KMS-11 (cell line): ENCODE data around the gene SACM1L.

Source experiments
- H2AFZ ChIP-seq: fragments of 200-600 bp; sonication (generic); 2 replicates; pipeline ENCODE4 v1.6.1; 2016; ENCODE audit warnings: antibody characterized with exemption, mixed run types, low read depth
- H3K27ac ChIP-seq: fragments of 200-600 bp; sonication (generic); 2 replicates; pipeline ENCODE4 v1.6.1; 2016; ENCODE audit warnings: mild to moderate bottlenecking, mixed run types
- H3K27me3 ChIP-seq: fragments of 200-600 bp; sonication (generic); 2 replicates; pipeline ENCODE4 v1.6.1; 2017; ENCODE audit warnings: mild to moderate bottlenecking, low read depth, mixed run types, moderate library complexity; ENCODE audit not compliant: insufficient read depth
- H3K36me3 ChIP-seq: fragments of 200-600 bp; sonication (generic); 2 replicates; pipeline ENCODE4 v1.6.1; 2017; ENCODE audit warnings: mild to moderate bottlenecking, mixed run types; ENCODE audit not compliant: insufficient read depth
- H3K4me1 ChIP-seq: fragments of 200-600 bp; sonication (generic); 2 replicates; pipeline ENCODE4 v1.6.1; 2016; ENCODE audit warnings: mild to moderate bottlenecking, low read depth, mixed run types; ENCODE audit not compliant: poor library complexity, severe bottlenecking
- H3K4me2 ChIP-seq: fragments of 200-600 bp; sonication (generic); 2 replicates; pipeline ENCODE4 v1.7.0; 2016; ENCODE audit warnings: mild to moderate bottlenecking, mixed run types
- H3K4me3 ChIP-seq: fragments of 200-600 bp; sonication (generic); IDR thresholded peaks from 2 replicates; pipeline ENCODE4 v1.6.1; 2017; ENCODE audit warnings: low read depth, low read length, mixed read lengths; ENCODE audit not compliant: insufficient read depth
- H3K79me2 ChIP-seq: fragments of 200-600 bp; sonication (generic); 2 replicates; pipeline ENCODE4 v1.6.1; 2016; ENCODE audit warnings: low read depth, mixed run types; ENCODE audit not compliant: insufficient read depth
- H3K9ac ChIP-seq: fragments of 200-600 bp; sonication (generic); 2 replicates; pipeline ENCODE4 v1.6.1; 2016; ENCODE audit warnings: mild to moderate bottlenecking, mixed run types
- H4K20me1 ChIP-seq: fragments of 200-600 bp; sonication (generic); 2 replicates; pipeline ENCODE4 v1.6.1; 2016; ENCODE audit warnings: mild to moderate bottlenecking, mixed run types; ENCODE audit not compliant: insufficient read depth
- TF ChIP-seq, protein P1 (sequence below): fragments of 200-600 bp; sonication (generic); conservative IDR thresholded peaks from 2 replicates; pipeline ENCODE4 v1.6.1; 2017; ENCODE audit warnings: low read depth, mild to moderate bottlenecking, antibody characterized with exemption, low read length, moderate library complexity, mixed read lengths

Gene SACM1L

DNA sequence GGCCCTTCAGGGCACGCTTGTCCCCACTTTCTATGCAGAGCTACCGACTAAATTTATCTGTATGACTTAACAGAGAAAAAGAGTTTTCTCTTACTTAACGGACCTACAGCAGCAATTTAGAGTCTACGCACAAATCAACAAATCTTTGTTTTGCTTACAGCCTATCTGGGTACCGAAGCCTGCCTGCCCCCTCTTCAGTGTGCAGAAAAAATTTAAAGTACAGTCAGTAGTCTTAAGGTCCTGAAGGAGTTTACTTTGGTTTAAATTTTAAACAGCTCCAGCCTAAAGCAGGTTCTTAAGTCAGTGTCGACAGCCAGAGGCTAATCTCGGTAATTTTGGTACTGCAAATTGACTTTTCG, 570 bp downstream of the SACM1L start:
- H2AFZ ChIP-seq: peak overlapping the region; percentile 34; the same call in 1 of the 2 replicates
- H3K27ac ChIP-seq: peak overlapping the region; percentile 63
- H3K4me1 ChIP-seq: peaks cover 44% of the 10 kb centered on the region
- H3K4me2 ChIP-seq: peak overlapping the region; percentile 96
- no peaks in the 10 kb centered on the region for H3K36me3 ChIP-seq
- no peaks in the 10 kb centered on the region for H3K27me3 ChIP-seq
- H4K20me1 ChIP-seq: no peaks in the 10 kb centered on the region
- H3K4me3 ChIP-seq: peak overlapping the region; percentile 58
- H3K9ac ChIP-seq: peak overlapping the region; percentile 53; the same call in 1 of the 2 replicates
- H3K79me2 ChIP-seq: peaks cover 52% of the 10 kb centered on the region; the same call in 1 of the 2 replicates
- TF ChIP-seq, protein P1, sequence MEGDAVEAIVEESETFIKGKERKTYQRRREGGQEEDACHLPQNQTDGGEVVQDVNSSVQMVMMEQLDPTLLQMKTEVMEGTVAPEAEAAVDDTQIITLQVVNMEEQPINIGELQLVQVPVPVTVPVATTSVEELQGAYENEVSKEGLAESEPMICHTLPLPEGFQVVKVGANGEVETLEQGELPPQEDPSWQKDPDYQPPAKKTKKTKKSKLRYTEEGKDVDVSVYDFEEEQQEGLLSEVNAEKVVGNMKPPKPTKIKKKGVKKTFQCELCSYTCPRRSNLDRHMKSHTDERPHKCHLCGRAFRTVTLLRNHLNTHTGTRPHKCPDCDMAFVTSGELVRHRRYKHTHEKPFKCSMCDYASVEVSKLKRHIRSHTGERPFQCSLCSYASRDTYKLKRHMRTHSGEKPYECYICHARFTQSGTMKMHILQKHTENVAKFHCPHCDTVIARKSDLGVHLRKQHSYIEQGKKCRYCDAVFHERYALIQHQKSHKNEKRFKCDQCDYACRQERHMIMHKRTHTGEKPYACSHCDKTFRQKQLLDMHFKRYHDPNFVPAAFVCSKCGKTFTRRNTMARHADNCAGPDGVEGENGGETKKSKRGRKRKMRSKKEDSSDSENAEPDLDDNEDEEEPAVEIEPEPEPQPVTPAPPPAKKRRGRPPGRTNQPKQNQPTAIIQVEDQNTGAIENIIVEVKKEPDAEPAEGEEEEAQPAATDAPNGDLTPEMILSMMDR: no peak

DNA sequence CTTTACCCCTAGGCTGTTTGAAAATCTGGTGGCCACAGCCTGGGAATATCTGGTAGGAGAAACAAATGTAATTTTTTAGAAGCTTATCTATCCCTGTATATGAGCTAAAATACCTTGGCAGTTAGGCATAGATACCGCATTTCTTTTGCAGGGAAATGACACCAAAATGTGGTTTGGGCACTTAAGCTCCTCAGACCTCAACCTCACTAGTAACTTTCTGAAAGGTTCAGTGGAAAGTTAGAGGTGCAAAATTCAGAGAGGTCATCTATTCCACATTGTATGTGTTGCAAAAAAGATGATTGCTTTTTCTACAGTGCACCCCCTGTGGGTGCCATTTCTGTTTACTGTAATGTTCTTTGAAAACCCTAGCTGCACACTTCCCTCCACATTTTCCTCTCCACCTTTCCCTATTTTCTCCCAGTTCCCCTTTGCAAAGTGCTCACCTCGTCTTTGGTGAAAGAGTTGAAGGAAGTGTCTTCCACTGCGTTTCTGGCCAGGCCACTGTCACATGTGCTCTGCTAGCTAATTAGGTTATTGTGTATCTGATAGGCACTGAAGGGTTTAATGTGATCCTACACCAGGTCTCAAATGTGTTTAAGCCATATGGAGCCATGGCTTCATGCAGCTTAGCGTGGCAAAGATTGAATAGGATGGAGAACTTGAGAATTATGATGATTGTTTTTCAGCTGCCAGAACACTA, 1.3 kb downstream of the SACM1L start:
- Histone ChIP-seq H4K20me1 (no peaks in the 10 kb centered on the region), H3K27me3 (no peaks in the 10 kb centered on the region), H3K4me1 (peaks cover 44% of the 10 kb centered on the region), H3K4me2 (peak overlapping the region; percentile 96), H3K4me3 (no peak overlapping the region), H3K27ac (peak overlapping the region; percentile 63), H3K79me2 (peaks cover 59% of the 10 kb centered on the region; the same call in 1 of the 2 replicates), H3K9ac (peak overlapping the region; percentile 53; the same call in 1 of the 2 replicates), H3K36me3 (no peaks in the 10 kb centered on the region), H2AFZ (no peak overlapping the region)
- TF ChIP-seq, protein P1: no peak; the same call in 1 of the 2 replicates

DNA sequence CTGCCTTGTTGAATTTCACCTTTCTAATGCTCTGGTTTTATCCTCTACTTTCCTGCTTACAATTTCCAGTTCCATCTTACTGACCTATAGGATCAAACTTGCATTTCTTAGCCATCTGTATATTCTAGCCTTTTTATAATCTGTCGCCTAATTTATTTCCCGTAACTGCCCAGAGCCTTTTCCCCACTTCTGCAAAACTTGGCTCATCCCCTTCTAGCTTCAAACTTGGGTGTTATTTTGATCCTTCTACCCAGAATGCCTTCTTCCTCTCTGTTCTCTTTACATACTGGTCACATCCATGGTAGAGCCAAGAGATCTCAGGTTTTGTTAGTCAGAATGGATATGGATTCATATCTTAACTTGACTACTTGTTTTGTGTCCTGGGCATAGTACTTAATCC, 2.6 kb downstream of the SACM1L start:
- H3K27me3 ChIP-seq: no peaks in the 10 kb centered on the region
- no peaks in the 10 kb centered on the region for H4K20me1 ChIP-seq
- no peak overlapping the region for H3K9ac ChIP-seq
- H3K36me3 ChIP-seq: no peaks in the 10 kb centered on the region
- H3K4me2 ChIP-seq: peak overlapping the region; percentile 96; the same call in 1 of the 2 replicates
- no peak overlapping the region for H2AFZ ChIP-seq
- peaks cover 44% of the 10 kb centered on the region for H3K4me1 ChIP-seq
- H3K27ac ChIP-seq: no peak overlapping the region
- no peak overlapping the region for H3K4me3 ChIP-seq
- H3K79me2 ChIP-seq: peaks cover 69% of the 10 kb centered on the region; the same call in 1 of the 2 replicates
- TF ChIP-seq, protein P1: no peak

DNA sequence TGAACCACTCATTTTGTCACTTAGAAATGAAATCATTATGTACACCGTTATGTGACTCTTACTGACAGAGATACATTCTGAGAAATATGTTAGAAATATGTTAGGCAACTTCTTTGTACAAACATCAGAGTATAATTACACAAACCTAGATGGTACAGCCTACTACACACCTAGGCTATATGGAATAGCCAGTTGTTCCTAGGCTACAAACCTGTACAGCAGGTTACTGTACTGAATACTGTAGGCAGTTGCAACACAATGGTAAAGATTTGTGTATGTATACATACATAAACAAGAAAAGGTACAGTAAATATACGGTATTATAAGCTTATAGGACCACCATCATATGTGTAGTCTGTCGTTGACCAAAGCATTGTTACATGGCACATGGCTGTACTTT, 3.7 kb downstream of the SACM1L start:
- H3K9ac ChIP-seq: no peak overlapping the region
- no peaks in the 10 kb centered on the region for H3K27me3 ChIP-seq
- TF ChIP-seq, protein P1: no peak
- H3K4me1 ChIP-seq: peaks cover 44% of the 10 kb centered on the region
- H3K4me2 ChIP-seq: 0 out of 2 replicates have a peak overlapping the region, but pooled peaks have one; percentile 96
- H3K27ac ChIP-seq: no peak overlapping the region
- H4K20me1 ChIP-seq: no peaks in the 10 kb centered on the region
- H3K36me3 ChIP-seq: no peaks in the 10 kb centered on the region
- H2AFZ ChIP-seq: no peak overlapping the region
- peaks cover 76% of the 10 kb centered on the region; the same call in 1 of the 2 replicates for H3K79me2 ChIP-seq
- no peak overlapping the region for H3K4me3 ChIP-seq
